ENCODE results near the gene CA4. TPM values are rescaled to one million over a fixed set of nuclear protein-coding genes. Genes with fewer than 3 reads are reported as not detected.
"Not testable (repeated sequence)": the region's sequence is repeated elsewhere in the genome, so short reads cannot be mapped to it uniquely, and the experiment has no call there.

CA4 gene
- total and polyA plus RNA-seq, 2 of the 8 experiments (the other 6 are each of a cell fraction or from before 2014, with no cell fraction given): 3.6 to 4.2 TPM

GRCh38 chr17:60107526-60108257 lies 42.1 kb upstream of the CA4 start (continued):
- no peak for TF ChIP-seq TBP (IDR thresholded peaks at IDR 0.05; ENCODE audit: low read depth, low read length)

- H3K4me3 ChIP-seq (ENCODE audit: extremely low read depth in 1 of 4, insufficient read depth in 2 of 4, low read depth in 3 of 4, low read length in 4 of 4); H3K4ac ChIP-seq (replicated peaks; ENCODE audit: insufficient read length, low read depth, low read length); H2BK120ac ChIP-seq (replicated peaks; ENCODE audit: low read depth, low read length); H2BK12ac ChIP-seq (ENCODE audit: low read depth, low read length); POLR2A ChIA-PET (ENCODE audit: partially characterized antibody); DNase-seq (ENCODE audit: low read depth in 1 of 2, low spot score in 2 of 2); H2AFZ ChIP-seq (ENCODE audit: low read length); H2BK20ac ChIP-seq (ENCODE audit: low read length); H3K23me2 ChIP-seq (ENCODE audit: low read depth, low read length); H3K9me3 ChIP-seq (ENCODE audit: insufficient read depth in 2 of 2, low read depth in 1 of 2, low read length in 1 of 2); H4K8ac ChIP-seq (ENCODE audit: extremely low read depth, insufficient read depth, low read length); H3K23ac ChIP-seq (ENCODE audit: insufficient read length); H3K27me3 ChIP-seq (replicated peaks in 1 of 4; ENCODE audit: control insufficient read depth in 3 of 4, extremely low read depth in 1 of 4, insufficient read depth in 3 of 4, low read length in 3 of 4); H2BK15ac ChIP-seq (ENCODE audit: low read length); H4K5ac ChIP-seq (ENCODE audit: insufficient read length, low read depth, low read length); H3K14ac ChIP-seq (ENCODE audit: insufficient read length); H3K4me1 ChIP-seq (replicated peaks in 1 of 4; ENCODE audit: control insufficient read depth in 3 of 4, insufficient read depth in 4 of 4, low read length in 3 of 4); H2AK5ac ChIP-seq (ENCODE audit: low read depth, low read length); H3K18ac ChIP-seq (ENCODE audit: extremely low read depth, low read length); H3K56ac ChIP-seq (replicated peaks; ENCODE audit: insufficient read length, low read depth, low read length); H3K79me1 ChIP-seq (ENCODE audit: low read depth, low read length); H4K20me1 ChIP-seq (replicated peaks in 1 of 2; ENCODE audit: control insufficient read depth in 1 of 2, insufficient read depth in 2 of 2, low read length in 2 of 2); H3K9ac ChIP-seq (replicated peaks in 1 of 4; ENCODE audit: extremely low read depth in 1 of 4, low read depth in 3 of 4, low read length in 3 of 4); H3K27ac ChIP-seq (ENCODE audit: low read depth, low read length); H3K36me3 ChIP-seq (ENCODE audit: control insufficient read depth in 2 of 4, insufficient read depth in 4 of 4, low read length in 3 of 4); FAIRE-seq; H3K4me2 ChIP-seq (ENCODE audit: insufficient read depth in 1 of 2, low read depth in 2 of 2, low read length in 2 of 2); H4K91ac ChIP-seq (replicated peaks; ENCODE audit: insufficient read length, low read length); H2BK5ac ChIP-seq (ENCODE audit: low read depth, low read length); H3K79me2 ChIP-seq (ENCODE audit: control insufficient read depth in 1 of 2, insufficient read depth in 2 of 2, low read length in 2 of 2): not testable (repeated sequence)
- CTCF ChIA-PET (ENCODE audit: partially characterized antibody): interaction anchor here (0.7 kb wide), 1 partner anchor 53 kb away, joined by 3 read pairs; no protein-coding TSS in a partner anchor
- WGBS, 2 experiments (ENCODE audit: extremely low coverage in 1 of 2, insufficient coverage in 1 of 2, insufficient read length in 1 of 2, insufficient replicate concordance in 2 of 2, low coverage in 1 of 2, low lambda C conversion rate in 2 of 2, missing lambda C conversion rate in 1 of 2): 81% methylated on average over 1 of the region's 1 CpG; no CpG with 5 or more reads in 1 of the 2 experiments
These were observed 41.5 kb upstream of the CA4 start for GRCh38 chr17:60108309-60108708.
